Bladder microvascular endothelial cell (primary cell): ENCODE data around the gene CCDC24. TPM values are rescaled to one million over a fixed set of nuclear protein-coding genes. Genes with fewer than 3 reads are reported as not detected.

Source experiments
- total RNA-seq: library from RNA; depleted of rRNA; stranded (reverse); fragments of >200 nt; gene quantifications from 2 replicates; pipeline ENCODE4 v1.2.3, GENCODE V29; 2014

CCDC24 gene
- total RNA-seq = 1.5 and 2.4 TPM in 2 replicates

DNA sequence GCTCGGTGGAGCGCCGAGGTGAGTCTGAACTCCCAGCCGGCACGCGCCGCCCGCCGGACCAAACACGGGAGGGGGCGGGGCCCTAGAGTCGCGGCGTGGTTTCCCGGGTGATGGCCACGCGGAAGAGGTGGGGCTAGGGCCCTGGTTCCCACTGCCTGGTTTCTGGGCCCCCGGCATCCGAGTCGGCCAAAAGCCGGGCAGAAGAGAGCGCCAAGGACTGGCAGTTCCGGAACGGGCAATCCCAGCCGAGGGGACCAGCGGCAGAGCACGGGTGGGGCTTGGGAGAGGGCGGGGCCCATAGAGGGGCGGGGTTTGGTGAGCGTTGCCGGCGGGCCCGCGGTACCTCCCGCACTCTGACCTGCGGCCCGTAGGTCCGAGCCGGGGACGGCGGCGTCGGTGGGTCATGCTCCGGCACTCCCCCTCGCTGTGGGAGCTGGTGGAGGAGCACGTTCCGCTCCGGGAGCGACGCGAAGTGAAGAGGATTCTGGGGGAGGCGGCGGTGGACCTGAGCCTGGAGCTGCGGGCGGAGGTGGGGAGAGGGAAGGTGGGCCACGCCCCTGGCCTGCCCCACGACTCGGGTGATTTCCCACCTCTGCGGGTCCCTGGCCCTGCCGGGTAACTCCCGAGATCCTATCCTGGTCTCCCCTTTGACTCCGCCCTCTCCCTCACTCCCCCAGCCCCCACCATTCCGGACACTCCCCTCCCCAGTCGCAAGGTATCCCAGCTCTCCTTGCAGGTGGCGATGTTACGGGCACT, at the start of gene CCDC24:
TSS of gene CCDC24 (plus strand) at position 124 of the 756 bp plus-strand sequence. CDS start at position 404, 280 bp downstream.

DNA sequence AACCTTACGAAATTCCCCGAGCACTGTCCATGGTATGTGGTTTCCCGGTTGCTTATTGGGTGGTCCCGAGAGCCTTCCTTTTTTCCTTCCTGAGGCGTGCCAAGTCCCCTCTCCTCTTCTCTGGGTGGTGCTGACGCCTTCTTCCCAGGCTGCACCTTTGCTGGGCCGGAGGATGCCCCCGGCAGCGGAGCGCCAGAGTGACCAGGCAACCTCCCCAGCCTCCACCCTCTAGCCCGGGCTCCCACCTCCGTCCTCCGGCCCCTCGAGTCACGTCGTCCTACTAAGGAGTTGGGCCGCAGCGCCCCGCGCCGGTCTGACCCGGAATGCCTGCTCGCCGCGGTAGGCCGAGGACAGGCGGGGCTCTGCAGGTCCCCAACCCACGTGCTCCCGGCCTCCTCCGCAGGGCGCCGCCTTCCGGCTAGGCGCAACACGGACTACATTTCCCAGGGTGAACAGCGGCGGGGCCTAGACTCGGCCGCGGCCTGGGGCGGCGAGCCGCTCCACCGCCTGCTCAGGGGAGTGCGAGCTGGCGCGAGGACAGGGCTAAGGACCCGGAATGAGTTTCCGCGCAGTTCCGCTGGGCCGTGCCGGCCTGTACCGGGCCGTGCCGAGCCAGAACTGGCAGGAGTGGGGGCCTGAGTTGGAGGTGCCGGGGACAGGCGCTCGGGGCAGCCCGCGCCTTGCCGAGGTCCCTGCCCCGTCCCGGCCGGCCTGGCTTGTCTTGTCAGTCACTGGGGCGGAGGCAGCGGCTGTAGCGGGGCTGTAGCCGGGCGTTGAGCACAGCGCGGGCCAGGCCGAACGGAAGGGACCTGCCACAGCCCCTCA, 45.0 kb upstream of the CCDC24 start, which contains the start of gene IPO13:
TSS of gene IPO13 (plus strand) at position 715 of the 825 bp plus-strand sequence. CDS start 651 bp downstream, outside the sequence.

DNA sequence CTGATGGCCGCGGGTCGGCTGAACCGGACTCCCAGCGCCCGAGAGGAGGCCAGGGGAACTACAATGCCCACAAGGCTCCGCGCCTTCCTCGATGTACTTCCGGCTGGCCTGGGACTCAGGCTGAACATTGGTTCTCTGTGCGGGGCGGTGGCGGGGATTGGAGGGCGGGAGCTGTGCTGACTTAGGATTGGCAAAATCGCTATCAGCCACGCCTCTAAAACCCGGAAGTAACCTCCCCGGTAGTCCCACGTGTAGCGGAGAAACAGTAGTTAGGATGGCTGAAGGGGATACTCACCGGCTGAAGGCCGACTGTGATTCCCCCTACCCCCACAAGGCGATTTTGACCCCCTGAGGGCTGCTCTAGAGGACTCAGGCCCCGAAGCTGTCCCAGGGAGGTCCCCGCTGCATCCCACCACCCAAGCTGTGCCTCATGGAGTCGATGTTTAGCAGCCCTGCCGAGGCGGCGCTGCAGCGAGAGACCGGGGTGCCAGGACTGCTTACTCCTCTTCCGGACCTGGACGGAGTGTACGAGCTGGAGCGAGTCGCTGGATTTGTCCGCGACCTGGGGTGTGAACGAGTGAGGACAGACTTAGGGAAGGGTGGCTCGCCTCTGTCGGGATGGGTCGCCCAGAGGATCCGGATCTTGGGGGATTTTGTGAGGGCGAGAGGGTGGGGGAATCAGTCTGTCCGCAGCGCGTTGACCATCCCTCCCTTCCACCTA, 21.5 kb upstream of the CCDC24 start, which contains the start of gene DPH2:
TSS of gene DPH2 (plus strand) at position 265 of the 721 bp plus-strand sequence. CDS start at position 431, 166 bp downstream.

DNA sequence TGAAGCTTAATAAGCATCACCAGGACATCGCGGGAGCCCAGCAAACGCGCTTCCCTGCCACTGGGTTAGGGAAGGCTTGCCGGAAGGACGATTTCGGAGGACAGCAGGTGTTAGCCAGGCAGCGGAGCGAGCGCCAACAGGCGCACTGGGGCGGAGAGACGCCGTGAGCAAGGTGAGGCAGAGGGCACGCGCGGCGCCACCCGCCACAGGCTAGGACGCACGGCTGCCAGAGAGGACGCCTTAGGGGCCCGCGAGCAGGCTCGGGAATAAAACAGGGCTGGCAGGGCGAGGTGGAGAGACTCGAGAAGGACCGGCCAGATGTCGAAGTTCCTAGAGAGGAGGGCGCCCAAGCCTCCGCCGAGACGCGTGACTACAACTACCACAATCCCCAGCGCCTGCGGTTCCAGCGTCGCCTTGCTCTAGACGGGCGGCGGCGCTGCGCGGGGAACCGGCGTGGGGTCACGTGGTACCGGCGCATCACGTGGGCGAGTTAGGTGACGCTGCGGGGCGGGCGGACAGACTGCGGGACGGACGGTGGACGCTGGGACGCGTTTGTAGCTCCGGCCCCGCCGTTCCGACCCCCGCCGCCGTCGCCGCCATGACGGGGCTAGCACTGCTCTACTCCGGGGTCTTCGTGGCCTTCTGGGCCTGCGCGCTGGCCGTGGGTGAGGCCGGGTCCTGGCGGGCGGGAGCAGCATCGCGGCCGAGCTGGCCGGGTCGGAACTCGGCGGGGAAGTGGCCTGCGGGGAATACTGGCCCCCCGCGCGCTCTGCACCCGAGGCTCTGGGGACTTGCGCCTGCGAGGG, 16.8 kb upstream of the CCDC24 start, which contains the start of gene ATP6V0B:
TSS of gene ATP6V0B (plus strand) at position 518 of the 806 bp plus-strand sequence. CDS start at position 599, 81 bp downstream.

DNA sequence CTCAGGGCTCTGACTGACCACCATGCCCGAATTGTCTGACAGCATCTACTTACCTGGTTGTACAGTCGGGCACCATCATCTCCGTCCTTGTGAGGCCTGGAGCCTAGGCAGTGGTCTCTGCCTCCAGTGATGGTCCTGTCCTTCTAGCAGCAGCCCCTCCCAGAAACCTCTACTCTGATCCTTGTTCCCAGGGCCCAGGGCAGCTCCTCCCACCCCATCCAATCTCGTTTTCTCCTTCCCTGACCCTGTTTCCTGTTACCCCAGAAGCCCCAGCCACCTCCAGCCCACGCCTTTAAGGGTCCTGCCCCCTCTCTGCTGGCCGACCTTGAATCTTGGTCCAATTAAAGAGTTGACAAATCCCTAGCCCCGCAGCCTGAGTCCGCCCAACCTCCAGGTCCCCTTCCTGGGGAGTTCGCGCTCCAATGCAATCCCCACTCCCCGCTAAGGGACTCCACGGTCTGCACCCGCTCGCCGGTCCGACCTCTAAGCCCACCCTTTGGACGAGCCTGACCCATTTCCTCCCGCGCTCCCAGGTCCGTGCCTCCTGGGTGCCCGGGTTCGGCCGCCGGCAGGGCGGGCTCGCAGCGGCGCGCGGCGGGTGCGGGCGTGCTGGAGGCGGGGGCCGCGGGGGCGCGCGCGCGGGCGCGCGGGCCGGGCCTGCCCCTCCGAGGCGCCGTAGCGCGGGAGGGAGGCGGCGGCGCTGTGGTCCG, 12.7 kb upstream of the CCDC24 start, which contains the start of gene B4GALT2:
TSS of gene B4GALT2 (plus strand) at position 660 of the 710 bp plus-strand sequence. CDS start 1,951 bp downstream, outside the sequence.

DNA sequence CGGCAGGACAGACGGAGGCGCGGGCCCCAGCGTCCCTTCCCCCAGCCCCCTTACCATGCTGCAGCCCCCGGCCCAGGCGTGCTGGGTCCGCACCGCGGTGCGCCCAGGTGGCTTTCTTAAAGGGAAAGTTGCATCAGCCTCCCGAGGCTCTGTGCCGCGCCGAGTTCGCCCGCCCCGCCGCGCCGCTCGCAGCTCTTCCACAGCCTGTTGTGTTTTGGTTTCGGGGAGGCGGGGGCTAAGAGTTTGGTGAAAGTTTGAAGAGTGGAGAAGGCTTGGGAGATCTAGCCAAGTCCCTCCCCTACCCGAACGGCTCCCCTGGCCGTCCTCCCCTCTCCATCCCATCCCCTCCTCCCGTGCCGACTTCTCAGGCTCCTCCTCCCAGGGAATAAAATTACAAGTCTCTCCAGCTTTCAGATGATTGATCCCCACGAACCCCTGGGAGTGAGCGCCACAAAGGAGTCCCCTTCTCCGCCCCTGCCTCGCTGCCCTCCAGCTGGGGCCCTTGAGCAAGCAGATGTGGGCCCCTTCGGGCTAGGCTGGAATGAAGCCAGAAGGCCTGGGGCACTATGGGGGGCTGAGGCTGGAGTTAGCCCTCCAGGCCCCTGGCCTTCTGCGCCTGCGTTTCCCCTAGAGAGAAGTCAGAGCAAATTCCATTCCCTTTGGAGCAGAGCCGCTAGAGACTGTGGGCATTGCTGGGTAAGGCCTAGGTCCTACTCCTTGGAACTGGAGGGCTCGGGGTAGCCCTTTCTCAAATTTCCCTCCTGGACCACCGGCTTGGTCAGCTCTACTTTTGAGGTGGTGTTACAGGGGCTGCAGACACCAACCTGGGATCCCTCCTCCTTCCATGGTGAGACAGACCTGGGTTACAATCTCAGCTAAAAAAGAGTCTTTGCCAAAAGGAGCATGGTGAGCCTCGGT, 40.1 kb downstream of the CCDC24 start, which contains the start of gene SLC6A9:
TSS of gene SLC6A9 (minus strand) at position 211 of the 918 bp plus-strand sequence. CDS start 7,185 bp downstream, outside the sequence.

Other genes with a start within 250 kb of the CCDC24 start
- gene ARTN, start 57.8 kb upstream of the CCDC24 start, total RNA-seq = 0.13 TPM in 1 of 2 replicates, not detected in the other
- gene IPO13, start 44.6 kb upstream of the CCDC24 start, total RNA-seq = 6.6 and 14.7 TPM in 2 replicates
- gene DPH2, start 21.6 kb upstream of the CCDC24 start, total RNA-seq = 13.8 and 23.9 TPM in 2 replicates
- gene ATP6V0B, start 16.6 kb upstream of the CCDC24 start, total RNA-seq = 90.7 and 94.1 TPM in 2 replicates
- 42.6 and 49.8 TPM in 2 replicates for gene B4GALT2, start 12.4 kb upstream of the CCDC24 start, total RNA-seq
- 0.16 and 0.63 TPM in 2 replicates for gene SLC6A9, start 39.9 kb downstream of the CCDC24 start, total RNA-seq
- not detected in 2 replicates for gene KLF17, start 127.2 kb downstream of the CCDC24 start, total RNA-seq
- not detected in 2 replicates for gene KLF18, start 150.0 kb downstream of the CCDC24 start, total RNA-seq
- gene DMAP1, start 221.9 kb downstream of the CCDC24 start, total RNA-seq = 20.1 and 24.1 TPM in 2 replicates